ENCODE data around the gene SHROOM1.

- TF ChIP-seq CTCF (IDR thresholded peaks at IDR 0.05) (no peak), POLR2A (IDR thresholded peaks at IDR 0.05) (no peak), EP300 (IDR thresholded peaks at IDR 0.05) (no peak)
Measured at GRCh38 chr5:132780577-132780976, 49.9 kb downstream of the SHROOM1 start.
